GM21390 (cell line): ENCODE data around the gene RNF180.
"Not testable (repeated sequence)": the region's sequence is repeated elsewhere in the genome, so short reads cannot be mapped to it uniquely, and the experiment has no call there.

ENCODE experiments used
- ATAC-seq: cut with Tn5 transposase; IDR thresholded peaks from one replicate; pipeline ENCODE4 v1.9.1; 2021; ENCODE audit not compliant: unreplicated experiment

The RNF180 gene

DNA sequence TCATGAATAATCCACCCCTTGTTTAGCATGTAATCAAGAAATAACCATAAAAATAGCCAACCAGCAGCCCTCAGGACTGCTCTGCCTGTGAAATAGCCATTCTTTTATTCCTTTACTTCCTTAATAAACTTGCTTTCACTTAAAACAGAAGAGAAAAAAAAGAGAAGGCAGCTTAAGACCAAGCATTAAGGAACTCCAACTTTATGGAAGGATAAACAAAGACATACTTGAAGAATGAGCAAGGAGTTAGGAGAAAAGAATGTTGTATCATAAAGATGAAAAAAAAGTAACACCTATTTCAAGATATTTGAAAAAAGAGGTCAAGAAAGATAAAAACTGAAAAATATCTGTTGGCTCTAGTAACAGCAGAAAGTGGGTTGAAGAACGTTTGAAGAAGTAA, 107.6 kb downstream of the RNF180 start:
- ATAC-seq = no peak

DNA sequence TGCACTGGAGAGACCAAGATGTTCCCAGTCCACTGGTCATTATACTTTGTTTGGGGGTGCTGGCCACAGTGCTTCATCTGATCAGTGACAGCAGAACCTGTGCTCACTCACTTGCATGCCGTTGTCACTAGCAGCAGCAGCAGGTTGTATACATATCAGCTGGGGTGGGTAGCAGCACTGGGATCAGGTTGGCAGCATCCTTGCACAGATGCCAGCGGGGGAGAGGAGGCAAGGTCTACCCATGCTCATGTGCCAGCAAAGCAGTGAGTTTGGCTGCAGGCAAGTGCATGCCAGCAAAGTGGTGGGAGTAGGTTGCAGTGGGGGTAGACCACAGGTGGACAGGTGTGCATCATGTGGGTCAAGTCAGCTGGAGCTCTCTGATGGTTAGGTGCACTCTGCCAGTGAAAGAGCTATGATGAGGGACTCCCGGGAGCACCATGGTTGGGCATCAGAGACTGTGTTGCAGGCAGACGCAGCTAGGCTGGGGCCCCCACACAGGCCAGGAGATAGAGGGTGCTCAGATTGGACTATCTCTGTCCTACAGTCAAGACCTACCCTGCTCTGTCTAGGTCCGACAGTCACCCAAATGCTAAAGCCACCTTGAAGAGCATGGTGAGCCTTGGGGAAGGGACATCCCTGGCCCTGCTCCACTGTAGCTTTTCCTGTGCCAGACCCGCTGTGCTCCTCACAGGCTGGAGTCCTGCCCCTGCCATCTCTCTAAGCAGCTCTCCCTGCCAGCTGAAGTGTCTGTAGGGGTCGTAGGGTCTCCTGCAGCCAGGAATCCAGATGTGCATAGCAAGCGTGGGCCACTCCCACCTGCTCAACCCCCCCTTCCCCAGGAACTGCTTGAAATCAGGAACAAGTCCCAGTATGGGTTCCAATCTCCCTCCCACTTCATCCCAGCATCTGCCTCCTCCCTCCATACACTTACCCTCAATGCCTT, 119.8 kb downstream of the RNF180 start:
- no peak for ATAC-seq

- no peak for ATAC-seq
Observed at GRCh38 chr5:64286381-64286780, 120.7 kb downstream of the RNF180 start.

DNA sequence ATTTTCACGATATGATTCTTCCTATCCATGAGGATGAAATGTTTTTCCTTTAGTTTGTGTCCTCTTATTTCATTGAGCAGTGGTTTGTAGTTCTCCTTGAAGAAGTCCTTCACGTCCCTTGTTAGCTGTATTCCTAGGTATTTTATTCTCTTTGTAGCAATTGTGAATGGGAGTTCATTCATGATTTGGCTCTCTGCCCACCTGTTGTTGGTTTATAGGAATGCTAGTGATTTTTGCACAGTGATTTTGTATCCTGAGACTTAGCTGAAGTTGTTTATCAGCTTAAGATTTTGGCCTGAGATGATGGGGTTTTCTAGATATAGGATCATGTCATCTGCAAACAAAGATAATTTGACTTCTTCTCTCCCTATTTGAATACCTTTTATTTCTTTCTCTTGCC, 122.9 kb downstream of the RNF180 start:
- not testable (repeated sequence) for ATAC-seq

DNA sequence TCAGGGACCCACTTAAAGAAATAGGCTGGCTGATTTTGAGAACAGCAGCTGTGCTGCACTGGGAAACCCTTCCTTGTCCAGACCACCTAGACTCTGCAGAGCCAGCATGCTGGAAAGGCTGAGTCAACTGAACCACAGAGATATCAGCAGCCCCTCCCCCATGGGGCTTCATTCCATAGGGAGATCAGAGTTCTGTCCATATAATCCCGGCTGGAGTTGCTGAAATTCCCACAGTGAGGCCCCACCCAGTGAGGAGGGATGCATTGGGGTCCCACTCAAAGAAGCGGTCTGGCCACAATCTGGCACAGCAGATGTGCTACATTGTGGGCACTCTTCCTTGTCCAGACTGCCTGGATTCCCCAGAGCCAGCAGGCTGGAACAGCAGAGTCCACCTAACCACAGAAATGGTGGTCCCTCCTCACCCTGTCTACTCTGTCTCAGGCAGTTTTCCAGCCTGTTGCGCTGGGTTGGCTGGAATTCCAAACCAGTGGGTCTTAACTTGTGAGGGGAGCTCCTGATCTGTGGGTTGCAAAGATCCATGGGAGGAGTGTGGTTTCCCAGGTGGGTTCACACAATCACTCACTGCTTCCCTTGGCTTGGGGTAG, 127.1 kb downstream of the RNF180 start:
- no peak for ATAC-seq

- no peak for ATAC-seq
Observed at GRCh38 chr5:64295101-64295500, 129.5 kb downstream of the RNF180 start.

DNA sequence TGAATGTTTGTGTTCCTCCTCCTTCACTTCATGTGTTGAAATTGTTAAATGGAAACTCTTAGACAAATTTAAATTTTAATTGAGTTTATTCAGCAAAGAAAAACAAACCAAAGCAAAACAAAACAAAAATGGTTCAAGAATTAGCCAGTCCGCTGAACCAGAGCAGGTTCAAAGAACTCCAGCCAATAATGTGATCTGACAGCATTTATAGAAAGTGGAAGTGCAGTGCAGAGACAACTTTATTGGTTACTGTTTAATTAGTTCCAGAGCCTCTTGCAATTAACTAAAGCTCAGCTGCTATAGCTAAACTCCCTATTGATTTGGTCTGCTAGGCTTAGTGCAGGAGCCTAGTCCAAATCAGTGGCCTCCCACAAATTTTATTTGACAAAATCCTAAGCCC, 132.9 kb downstream of the RNF180 start:
- no peak for ATAC-seq

GRCh38 chr5:64299805-64300204, 134.2 kb downstream of the RNF180 start:
- ATAC-seq = no peak

GRCh38 chr5:64301566-64301965, 135.9 kb downstream of the RNF180 start:
- ATAC-seq = no peak

GRCh38 chr5:64308135-64308534, 142.5 kb downstream of the RNF180 start:
- ATAC-seq = no peak

GRCh38 chr5:64312491-64312890, 146.8 kb downstream of the RNF180 start:
- ATAC-seq = no peak

- no peak for ATAC-seq
Observed at GRCh38 chr5:64315778-64316177, 150.1 kb downstream of the RNF180 start.

- no peak for ATAC-seq
Observed at GRCh38 chr5:64318175-64318574, 152.5 kb downstream of the RNF180 start.

DNA sequence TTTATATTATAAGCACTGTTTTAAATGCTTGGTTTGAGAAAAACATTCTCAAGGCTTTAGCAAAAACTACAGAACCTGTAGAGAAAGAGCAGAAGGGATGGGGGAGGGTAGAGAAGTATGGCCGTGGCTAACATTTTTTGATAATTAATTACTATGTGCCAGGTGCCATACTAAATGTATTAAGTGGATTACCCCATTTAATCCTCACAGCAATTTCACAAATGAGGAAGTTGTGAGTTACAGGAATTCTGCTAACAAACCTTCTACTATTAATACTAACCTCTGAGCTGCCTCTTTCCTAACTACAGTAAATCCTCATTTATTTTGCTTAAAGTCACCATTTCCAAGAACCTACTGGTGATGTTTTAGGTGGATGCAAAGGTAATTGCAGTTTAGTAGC, 157.9 kb downstream of the RNF180 start:
- no peak for ATAC-seq

DNA sequence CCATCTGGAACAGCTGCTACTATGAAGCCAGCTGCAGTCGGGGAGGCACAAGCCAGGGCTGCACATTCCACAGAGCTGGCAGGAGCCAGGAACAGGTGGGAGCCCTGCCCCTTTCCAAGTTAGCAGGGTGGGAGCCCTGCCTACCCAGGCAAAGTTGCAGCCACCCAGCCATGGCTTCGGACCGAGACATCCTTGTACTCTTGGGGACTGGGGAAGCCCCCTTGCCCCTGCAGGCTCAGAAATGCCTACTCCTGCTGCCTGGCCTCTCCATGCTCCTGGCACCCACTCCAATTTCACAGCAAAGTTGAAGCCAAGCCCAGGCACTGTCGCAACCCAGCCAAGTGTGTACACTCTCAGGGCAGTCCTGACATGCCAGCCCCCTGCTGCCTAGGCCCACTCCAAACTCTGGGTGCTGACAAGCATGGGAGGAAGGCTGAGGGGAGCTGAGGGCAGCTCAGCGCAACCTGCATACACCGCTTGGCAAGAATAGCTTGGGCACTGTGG, 165.1 kb downstream of the RNF180 start:
- no peak for ATAC-seq

DNA sequence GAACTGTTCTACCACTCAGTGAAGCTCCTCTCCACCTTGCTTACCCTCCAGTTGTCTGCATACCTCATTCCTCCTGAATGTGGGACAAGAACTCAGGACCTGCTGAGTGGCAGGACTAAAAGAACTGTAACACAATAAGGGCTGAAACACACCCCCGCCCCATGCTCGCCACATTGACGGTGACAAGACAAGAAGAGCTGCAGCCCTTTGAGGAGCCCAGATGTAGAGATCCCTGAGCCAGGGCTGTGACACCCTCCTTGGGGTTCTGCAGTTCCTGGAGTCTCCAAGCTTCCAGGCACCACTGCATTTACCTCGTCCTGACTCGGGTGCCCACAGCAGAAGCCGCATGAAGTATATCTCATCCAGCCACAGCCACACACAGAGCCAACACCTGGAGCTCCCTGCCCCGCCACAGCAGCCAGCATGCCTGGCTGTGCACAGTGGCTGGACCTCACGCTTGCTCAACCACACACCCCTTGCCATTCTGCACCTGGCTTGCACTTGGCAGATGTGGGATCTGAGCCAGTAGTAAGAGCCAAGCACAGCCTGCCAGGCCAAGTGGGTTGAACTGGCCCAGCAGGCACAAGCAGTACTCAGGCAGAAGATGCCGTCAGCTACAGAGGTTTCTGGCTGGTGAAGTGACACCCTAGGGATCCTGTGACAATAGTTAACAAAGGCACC, 166.1 kb downstream of the RNF180 start:
- no peak for ATAC-seq

GRCh38 chr5:64333886-64334285, 168.2 kb downstream of the RNF180 start:
- ATAC-seq = no peak

DNA sequence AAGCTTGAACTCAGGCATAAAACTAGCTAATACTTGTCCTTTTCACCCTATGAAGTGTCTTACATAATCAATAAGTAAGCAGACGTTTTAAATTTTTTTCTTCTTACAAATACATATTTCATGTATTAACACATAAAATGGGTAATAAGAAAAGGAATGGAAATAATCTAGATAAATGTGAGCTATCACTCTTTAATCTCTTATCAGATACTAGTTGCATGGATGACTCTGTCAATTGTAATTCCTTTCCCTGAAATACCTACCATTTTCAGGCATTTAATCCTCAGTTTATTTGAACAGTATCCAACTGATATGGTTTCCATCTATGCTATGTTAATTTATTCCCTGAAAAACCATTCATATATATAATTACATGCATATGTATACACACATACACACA, 174.1 kb downstream of the RNF180 start:
- ATAC-seq = no peak

DNA sequence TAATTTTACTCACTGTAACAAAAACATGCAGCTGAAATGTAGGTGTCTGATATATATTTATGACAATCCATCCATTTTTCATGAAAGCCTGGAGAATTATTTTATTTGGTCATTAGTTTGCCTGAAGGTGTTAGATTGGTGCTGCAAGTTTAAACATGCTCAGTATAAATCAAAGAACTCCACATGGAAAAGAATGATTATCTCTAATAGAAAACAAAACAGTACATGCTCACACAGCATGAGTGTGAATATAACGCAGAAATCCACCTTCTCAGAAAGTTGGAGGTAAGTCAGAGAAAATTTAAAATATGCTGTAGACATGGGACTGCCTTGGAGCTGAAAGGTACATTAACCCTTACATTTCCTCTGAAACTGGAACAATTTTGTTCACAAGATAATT, 174.7 kb downstream of the RNF180 start:
- no peak for ATAC-seq

DNA sequence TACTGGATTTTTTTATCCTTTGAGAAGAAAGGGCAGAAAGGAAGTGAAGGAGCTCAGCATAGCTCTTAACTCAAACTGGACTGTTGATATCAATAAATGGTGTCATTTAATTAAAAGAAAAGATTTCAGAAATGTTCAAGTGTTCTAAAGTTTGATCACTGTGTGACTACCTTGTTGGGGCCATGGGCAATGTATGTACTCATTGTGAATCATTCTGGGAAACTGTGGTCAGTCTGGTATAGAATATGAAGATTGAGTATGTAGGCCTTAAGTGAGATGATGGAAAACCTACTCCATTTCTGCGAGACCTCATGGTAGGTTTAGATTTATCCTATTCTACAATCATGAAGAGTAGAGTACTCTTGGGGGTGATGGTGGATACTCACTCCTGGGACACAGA, 175.7 kb downstream of the RNF180 start:
- ATAC-seq = no peak

- ATAC-seq = no peak
Observed at GRCh38 chr5:64344501-64344900, 178.9 kb downstream of the RNF180 start.

GRCh38 chr5:64347309-64347708, 181.7 kb downstream of the RNF180 start:
- no peak for ATAC-seq
